ENCODE results near the gene BACH1.
"Not testable (repeated sequence)": the region's sequence is repeated elsewhere in the genome, so short reads cannot be mapped to it uniquely, and the experiment has no call there.

Gene BACH1

DNA sequence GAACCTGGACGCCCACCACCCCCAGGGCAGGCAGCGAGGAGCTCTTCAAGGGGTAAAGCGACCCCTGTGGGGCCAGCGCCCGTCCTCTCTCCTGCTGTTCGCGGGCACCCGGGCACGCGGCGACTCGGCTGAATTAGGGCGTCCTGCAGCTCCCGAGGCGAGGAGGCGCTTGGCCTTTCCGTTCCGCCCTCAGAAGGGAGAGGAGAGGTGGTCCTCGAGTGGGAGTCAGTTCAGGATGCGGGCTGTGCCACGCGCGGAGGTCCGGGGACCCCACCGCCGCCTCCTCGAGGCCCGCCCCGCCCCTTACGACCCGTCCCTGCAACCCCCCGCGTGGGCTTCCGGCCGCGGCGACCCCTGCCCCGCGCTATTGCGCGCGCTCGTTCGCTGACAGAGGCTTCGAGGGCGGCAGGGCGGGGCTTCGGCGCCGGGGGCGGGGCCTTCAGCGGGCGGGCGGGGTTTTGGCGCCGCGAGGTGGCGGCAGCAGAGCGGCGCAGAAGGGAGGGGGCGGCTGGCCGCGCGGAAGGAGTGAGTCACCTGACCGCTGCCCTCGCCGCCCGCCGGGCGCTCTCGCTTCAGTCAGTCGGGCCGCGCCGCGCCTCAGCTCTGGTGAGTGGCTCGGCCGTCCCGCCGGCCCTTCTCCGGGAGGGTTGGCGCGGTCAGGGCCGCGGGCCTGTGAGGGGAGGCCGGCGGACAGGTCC lies at the start of gene BACH1:
Gene BACH1 (plus strand): TSS at position 575 of the 698 bp plus-strand sequence. CDS start 22,359 bp downstream, outside the sequence.
- DNase-seq, result peak; percentile 68

DNA sequence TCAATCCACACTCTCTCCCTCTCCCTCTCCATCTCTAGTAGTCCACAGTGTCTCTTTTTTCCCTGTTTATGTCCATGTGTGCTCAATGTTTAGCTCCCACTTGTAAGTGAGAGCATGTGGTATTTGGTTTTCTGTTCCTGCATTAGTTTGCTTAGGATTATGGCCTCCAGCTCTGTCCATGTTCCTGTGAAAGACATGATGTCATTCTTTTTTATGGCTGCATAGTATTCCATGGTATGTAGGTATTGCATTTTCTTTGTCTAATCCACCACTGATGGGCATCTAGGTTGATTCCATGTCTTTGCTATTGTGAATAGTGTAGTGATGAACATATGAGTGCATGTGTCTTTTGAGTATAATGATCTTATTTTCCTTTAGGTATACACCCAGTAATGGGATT lies 49.4 kb upstream of the BACH1 start:
- not testable (repeated sequence) for DNase-seq

DNA sequence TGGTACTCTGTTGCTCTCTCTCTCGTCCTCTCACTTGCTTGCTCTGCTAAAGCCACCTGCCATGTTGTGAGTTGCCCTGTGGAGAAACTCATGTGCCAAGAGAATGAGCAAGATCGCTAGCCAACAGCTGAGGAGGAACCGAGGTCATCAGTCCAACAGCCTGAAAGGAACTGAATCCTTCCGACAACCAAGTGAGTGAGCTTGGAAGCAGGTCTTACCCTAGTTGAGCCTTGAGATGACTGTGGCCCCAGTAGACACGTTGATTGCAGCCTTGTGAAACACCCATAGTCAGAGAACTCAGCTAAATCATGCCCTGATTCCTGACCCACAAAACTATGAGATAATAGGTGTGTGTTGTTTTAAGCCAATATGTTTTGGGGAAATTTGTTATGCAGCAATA lies 48.1 kb upstream of the BACH1 start:
- DNase-seq, result no peak

DNA sequence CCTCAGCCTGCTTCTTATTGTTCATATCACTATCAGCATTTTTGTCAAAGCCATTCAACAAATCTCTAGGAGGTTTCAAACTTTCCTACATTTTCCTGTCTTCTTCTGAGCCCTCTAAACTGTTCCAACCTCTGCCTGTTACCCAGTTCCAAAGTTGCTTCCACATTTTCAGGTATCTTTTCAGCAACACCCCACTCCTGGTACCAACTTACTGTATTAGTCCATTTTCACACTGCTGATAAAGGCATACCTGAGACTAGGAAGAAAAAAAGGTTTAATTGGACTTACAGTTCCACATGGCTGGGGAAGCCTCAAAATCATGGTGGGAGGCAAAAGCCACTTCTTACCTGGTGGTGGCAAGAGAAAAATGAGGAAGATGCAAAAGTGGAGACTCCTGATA lies 44.9 kb upstream of the BACH1 start:
- DNase-seq, result not testable (repeated sequence)

DNA sequence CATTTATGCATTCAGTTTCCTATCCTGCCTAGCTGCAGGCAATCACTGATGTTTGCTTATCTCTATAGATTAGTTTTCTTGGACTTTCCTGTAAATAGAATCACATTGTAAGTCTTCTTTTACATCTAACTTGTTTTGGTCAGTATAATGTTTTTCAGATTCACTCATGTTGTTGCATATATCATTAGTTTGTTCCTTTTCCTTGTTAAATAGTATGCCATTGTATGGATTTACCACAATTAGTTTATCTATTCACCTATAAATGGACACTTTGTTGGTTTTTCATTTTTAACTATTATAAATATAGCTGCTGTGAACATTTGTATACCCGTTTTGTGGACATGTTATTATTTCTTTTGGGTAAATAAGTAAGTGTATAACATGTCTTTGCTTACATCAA lies 44.2 kb upstream of the BACH1 start:
- DNase-seq, result no peak

DNA sequence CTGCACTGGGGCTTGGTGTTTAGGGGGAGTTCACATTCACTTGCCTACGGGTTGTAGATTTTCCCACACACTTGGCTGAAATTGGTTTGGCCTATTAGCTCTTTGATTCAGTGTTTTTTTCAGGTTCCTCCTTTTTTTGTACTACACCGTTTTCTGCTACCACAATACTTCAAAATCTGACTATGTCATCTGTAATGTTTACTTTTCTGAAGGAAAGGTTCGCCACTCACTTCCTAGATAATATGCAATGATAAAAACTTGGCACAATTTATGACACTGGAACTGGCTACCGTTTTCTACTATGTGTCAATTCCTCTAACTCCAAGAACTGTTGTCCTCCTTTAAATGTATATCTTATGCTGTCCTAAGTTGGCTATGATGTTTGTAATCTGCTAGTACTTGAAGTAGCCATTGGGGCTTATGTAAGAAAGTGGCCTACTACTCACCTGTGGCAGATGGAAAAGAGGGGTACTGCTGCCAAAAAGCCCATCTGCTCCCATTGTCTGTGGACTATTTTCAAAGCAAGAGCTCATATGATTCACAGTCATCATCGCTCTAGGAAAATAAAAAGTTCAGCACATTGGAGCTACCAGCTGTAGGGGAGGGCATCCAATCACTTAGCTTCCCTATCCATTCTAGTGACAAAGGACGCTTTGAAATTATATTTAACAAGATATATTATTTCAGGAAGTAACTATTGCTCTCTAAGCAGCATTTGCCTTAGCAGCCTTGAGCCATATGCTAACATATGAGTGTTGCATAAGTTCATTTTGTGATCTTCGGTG lies 42.4 kb upstream of the BACH1 start:
- DNase-seq, result peak; percentile 52

DNA sequence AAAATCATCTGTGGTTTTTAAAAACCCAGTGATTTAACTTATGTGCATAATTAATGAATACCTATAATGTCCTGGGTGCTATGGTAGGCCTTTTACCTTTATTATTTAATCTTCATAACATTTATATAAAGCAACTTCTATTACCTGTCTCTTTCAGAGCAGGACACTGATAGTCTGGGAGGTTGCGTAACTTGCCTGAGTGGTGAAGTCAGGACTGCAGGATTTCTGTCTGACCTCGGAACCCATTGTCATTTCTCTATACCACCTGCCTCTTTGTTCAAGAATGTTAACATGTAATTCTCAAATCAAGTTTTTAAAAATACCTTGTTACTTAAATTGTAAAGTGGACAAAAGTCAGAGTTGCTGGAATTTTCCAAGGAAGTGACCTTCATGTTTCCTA lies 41.0 kb upstream of the BACH1 start:
- DNase-seq, result no peak

DNA sequence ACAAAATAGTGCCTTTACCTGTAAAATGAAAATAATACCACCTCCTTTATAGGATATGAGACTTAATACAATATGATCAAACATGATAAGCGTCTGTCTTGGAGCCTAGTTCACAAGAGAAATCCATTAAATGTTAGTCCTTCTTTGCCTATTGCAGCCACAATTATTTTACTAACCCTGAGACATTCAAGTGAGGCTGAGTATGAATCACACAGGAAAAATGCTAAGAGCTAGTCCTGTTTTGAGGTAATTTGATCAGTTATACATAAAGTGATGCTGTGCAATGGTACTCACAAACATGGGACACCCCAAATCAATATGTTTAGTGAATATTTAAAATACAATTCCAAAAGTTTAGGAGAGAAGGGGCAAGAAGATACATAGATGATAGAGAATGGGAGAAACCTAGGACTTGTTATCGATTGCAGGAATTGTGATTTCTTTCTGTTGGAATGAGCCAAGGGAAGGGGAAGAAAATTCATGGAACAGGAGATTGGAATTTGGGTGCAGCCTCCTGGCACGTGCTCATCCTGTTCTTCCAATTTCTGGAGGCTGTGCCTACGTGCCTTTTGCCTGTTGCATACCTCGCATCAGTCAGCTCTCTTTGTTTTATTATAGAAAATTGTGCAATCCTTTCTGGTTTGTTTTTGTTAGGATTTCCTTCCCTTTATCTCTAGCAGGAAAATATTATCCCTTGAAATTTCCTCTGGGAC lies 39.9 kb upstream of the BACH1 start:
- no peak for DNase-seq

DNA sequence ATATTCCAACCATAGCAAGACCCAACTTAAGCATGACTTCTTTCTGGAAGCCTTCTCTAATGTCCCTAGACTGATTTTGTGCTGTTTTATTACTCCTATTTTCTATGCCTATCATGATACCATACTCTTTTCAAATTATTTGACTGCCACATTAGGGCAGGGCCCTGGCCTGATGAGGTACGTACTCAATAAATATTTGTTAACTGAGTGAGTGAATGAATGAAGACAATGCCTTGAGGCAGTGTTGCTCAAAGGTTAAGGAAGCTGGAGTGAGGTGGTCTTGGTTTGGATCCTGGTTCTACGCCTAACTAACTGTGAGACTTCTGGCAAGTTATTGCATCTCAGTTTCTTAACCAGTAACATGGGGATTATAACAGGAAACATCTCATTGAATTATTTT lies 38.3 kb upstream of the BACH1 start:
- DNase-seq, result no peak

DNA sequence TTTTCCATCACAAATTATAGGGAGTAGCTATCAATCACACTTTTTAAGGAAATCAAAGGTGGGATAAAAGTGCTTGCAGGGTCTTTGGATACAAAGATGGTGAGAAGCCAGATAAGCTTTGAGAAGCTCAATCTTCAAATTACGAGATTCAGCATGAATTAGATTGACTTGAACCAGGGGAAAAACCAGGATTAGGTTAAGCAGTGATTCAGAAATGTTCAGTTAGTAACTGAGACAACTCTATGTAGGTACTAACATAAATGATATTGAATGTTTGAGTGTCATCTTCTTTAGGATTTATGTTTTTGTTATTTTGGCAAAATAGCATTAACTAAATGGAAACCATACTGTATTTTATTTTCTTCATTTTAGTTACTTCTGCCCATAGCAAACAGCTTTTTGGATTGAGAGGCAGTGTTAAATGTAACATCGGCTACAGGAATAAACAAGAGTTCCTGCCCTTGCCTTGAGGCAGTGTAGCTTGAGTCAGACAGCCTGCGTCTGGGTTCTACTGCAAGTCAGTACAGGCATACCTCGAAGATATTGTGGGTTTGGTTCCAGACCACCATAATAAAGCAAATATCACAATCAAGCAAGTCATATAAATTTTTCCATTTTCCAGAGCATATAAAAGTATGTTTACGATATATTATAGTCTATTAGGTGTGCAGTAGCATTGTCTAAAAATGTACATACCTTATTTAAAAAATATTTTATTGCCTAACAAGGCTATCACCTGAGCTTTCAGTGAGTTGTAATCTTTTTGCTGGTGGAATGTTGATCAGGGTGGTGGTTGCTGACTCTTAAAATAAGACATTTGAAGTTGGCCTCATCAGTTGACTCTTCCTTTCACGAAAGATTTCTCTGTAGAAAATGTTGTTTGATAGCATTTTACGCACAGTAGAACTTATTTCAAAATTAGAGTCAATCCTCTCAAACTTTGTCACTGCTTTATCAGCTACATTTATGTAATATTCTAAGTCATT lies 36.9 kb upstream of the BACH1 start:
- DNase-seq, result no peak

DNA sequence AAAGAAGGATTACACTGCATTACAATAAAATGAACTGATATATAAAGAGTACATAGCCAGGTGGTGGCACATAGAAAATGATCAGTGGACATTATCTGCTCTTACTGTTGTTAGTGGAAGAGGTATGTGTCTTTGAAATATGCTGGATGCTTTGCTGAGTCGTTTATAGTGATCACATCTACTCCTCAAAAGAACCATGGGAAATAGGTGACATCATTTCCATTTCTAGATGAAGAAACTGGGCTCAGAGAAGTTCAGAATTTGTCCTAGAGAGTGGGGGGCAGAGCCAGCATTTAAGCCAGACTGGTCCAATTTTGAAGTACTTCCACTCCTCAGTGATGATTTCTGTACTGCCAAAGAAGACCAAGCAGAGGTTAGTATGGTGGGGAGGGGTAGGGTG lies 34.0 kb upstream of the BACH1 start:
- no peak for DNase-seq

DNA sequence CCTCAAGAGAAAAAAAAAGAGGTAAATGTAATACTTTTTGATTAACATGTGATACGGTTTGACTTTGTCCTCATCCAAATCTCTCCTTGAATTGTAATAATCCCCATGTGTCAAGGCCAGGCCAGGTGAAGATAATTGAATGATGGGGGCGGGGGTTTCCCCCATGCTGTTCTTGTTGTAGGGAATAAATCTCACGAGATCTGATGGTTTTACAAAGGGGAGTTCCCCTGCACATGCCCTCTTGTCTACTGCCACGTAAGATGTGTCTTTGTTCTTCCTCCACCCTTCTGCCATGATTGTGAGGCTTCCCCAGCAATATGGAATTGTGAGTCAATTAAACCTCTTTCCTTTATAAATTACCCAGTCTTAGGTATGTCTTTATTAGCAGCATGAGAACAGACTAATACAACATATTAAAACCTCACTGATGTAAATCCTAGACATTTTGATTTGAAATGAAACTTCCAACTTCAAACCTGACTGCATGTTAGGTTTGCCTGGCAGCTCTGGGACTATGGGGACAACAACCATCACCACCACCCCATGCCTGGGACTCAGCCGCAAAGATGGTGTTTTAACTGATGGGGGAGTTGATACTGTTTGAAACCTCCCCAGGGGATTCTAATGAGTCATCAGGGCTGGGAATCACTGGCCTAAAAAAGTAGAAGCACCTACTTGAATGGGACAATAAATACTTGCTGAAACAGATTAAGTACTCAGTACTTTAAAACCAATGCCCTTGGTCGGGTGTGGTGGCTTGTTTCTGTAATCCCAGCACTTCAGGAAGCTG lies 32.8 kb upstream of the BACH1 start:
- DNase-seq, result no peak

DNA sequence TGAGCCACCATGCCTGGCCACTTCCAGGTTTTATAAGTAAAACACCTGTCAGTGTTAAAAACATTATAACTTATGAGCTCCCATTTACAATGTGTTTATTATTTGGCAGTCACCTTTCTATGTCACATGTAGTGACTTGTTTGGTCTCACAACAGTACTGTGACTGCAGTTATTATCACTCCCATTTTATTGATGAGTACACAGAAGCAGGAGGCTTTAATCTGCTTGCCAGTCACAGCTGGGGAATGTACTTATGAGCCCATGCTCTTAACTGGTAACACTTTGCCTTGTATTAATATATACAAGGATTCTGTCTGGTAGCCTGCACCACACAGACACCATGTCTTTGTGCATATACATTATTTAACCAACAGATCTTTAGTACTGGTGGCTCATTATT lies 31.1 kb upstream of the BACH1 start:
- DNase-seq, result no peak

DNA sequence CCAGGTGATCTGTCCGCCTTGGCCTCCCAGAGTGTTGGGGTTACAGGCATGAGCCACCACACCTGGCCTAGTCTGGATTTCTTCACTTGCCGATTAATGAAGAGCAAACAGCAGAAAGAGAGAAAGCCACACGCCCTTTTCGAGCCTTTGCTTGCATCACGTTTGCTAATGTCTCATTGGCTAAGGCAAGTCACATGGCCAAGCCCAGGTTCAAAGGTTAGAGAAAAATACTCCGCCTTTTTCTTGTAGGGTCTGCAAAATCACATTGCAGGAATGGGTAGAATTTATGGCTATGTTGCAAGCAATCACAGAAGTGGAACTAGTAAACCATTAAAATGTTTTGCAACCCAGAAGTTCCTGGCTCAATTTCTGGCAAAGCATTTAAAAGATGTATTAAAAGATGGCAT lies 26.8 kb upstream of the BACH1 start:
- no peak for DNase-seq

DNA sequence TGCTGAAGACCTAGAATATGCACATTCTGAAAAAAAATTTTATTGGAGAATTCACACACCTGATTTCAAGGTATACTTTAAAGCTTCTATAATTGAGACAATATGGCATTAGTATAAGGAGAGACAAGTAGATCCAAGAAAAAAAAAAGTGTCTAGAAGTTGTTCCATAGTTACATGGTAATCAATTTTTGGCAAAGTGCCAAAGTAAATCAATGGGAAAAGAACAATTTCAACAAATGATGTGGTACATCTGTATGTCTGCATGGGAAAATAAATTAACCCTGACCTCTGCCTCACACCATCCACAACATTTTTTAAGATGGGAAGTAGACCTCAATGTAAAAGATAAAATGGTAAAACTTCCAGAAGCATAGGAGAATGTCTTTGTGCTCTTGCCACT lies 21.3 kb upstream of the BACH1 start:
- no peak for DNase-seq

DNA sequence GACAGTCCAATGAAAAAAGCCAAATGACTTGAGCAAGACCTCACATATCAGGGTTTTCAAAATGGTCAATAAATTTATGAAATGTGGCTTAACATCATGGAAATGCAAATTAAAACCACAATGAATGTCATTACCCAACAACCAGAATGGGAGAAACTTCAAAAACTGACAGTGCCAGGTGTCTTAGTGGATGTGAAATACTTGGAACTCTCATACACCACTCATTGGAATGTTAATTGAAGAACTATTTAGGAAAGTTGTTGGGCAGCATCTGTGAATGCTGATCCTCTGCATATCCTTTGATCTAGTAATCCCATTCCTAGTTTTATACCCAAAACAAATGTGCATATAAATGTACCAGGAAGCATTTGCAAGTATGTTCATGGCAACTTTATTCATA lies 19.2 kb upstream of the BACH1 start:
- DNase-seq, result no peak

DNA sequence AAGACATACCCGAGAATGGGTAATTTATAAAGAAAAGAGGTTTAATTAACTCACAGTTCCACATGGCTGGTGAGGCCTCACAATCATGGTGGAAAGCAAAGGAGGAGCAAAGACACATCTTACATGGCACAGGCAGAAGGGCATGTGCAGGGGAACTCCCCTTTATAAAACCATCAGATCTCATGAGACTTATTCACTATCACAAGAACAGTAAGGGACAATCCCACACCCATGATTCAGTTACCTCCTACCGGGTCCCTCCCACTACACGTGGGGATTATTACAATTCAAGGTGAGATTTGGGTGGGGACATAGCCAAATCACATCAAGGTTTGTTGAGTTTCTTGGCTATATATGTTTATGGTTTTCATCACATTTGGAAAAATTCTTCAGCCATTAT lies 16.9 kb upstream of the BACH1 start:
- not testable (repeated sequence) for DNase-seq

DNA sequence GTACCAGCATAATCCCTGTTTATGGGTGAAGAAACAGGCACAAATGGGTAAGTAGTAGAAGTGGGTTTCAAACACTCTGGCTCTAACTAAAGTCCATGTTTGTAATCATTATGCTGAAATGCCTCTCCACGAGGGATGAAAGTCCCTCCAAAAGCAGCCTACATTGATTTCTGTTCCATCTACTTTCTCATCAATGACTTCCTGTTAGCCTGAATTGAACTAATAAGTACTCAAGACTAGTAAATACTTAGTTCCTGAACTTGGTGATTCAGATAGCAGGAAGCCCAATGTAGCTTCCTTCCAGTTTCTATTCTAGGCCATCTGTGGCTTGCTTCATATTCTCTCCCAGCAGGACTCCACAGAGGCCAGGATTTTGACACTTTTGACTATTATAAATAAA lies 11.3 kb upstream of the BACH1 start:
- DNase-seq, result no peak

DNA sequence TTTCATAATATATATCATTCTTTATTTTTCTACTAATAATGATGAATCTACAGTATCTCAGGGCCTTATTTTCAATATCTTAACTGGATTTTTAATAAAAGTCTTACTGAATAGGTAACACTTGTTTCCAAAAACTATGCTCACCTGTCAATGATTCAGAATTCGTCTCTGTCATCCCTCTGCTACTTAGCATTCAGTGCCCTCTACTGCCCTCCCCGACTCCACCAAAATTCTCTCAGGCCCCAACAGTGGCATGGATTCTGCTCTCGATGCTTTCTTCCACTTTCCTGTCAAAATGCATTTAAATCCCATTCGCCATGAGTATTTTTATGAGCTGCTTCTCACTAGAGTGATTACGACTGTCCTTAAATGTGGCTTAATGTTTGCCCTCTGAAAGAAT lies 10.5 kb upstream of the BACH1 start:
- no peak for DNase-seq

DNA sequence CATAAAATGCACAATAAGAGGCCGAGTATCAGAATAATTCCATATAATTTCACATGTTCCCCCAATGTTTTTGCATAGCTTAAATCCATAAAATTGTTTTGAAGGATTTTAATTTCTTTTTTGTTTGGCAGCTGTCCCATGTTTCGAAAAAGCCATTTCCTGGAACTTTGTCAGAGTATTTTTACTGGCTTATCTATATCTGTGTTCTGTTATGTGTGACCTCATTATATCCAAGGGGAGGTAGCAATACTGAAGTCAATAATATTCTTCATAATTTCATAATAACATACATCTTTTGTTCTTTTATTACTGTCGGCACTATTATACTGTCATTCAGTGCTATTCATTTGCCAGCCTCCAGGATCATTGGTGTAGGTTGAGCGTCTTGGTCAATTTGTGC lies 9.4 kb upstream of the BACH1 start:
- DNase-seq, result no peak

DNA sequence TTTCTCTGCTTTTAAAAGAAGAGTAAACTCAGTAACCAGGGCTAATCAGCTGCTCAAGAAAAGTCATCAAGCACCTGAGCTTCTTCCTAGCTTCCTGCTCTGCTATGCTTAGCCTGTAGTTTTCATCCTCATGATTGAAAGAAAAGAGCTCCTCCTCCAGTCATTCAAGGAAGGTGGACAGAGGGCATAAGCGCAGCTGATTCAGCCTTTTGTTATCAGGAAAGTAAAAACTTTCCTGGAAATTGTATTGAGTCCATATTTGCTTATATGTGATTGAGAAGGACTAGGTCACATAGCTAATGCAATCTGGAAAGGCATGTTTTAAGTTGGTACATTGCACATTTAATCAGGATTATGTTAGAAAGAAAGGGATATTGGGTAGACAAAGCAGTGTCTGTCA lies 8.5 kb upstream of the BACH1 start:
- no peak for DNase-seq

DNA sequence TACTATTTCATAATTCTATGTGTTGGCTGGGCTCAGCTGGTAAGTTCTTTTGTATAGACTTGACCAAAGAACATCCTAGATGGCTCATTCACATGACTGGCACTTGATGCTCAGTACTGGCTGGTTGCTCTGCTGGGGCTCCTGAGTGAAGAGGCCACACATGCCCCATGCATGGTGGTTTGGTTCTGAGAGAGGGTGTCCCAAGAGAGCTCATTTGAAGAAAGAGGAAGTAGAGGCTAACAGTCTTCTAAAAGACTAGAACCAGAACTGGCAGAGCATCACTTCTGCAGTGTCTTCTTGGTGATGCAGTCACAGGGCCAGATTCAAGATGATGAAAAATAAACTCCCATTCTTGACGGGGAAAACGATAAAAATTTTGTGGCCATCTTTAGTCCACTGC lies 5.2 kb upstream of the BACH1 start:
- DNase-seq, result no peak

All from NCI-H1694 (cell line).